ENCODE measurements around the gene DDX3X. TPM values are rescaled to one million over a fixed set of nuclear protein-coding genes. Genes with fewer than 3 reads are reported as not detected.
"Not testable (repeated sequence)": the region's sequence is repeated elsewhere in the genome, so short reads cannot be mapped to it uniquely, and the experiment has no call there.

Gene DDX3X
- total and polyA plus RNA-seq, 2 donors (not counting 1 experiment from before 2014, with no cell fraction given): 130 to 289 TPM

DNA sequence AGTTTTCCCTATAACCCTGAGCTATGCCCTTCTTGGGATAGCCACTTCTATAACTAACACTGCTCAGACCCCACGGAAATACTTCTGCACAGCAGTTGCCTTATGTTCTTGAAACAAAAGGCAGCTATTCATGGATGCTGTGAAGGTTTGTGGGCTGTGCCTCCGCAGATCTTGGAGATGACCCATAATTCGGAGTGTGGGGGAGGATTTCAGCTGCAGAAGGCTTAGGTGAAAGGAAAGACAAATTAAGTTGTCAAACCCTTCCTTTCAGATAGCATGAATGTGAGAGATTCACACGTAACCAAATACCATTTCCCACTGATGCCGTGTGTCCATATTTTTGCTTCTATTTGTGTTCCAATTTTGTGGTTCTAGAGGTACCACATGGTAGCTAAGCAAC is 75.0 kb downstream of the DDX3X start:
- H2AFZ ChIP-seq (ENCODE audit: insufficient read depth, low read depth, low read length, poor library complexity, severe bottlenecking): no peak overlapping the region
- no peaks in the 10 kb centered on the region for H3K9me3 ChIP-seq (ENCODE audit: control extremely low read depth in 1 of 3, control insufficient read depth in 2 of 3, insufficient read depth in 1 of 3, low read length in 2 of 3)
- no peaks in the 10 kb centered on the region for H3K79me2 ChIP-seq (ENCODE audit: control insufficient read depth, insufficient read depth, low read length)
- H3K27me3 Mint-ChIP-seq: no peaks in the 10 kb centered on the region
- ChIA-PET CTCF (no interaction called here), POLR2A (no interaction called here)
- H3K27ac ChIP-seq (ENCODE audit: low read length in 2 of 2): no peak overlapping the region
- intact Hi-C loops (cut with micrococcal nuclease): no loop called here
- no peaks in the 10 kb centered on the region for H3K36me3 ChIP-seq (replicated peaks in 1 of 2; ENCODE audit: control extremely low read depth in 1 of 2, control insufficient read depth in 1 of 2, extremely low read depth in 1 of 2, insufficient read depth in 2 of 2, low read length in 1 of 2)
- DNase-seq (no peak), ATAC-seq (ENCODE audit: low read depth) (no peak)
- H3K9me3 Mint-ChIP-seq (ENCODE audit: insufficient read depth): no peaks in the 10 kb centered on the region
- no peak overlapping the region for H3K9ac ChIP-seq (ENCODE audit: low read length)
- no peaks in the 10 kb centered on the region for H4K20me1 ChIP-seq (ENCODE audit: control insufficient read depth, insufficient read depth, low read length, poor library complexity, severe bottlenecking)
- H3K27me3 ChIP-seq (replicated peaks in 1 of 4; ENCODE audit: control extremely low read depth in 1 of 4, control insufficient read depth in 3 of 4, insufficient read depth in 4 of 4, low read length in 3 of 4): no peaks in the 10 kb centered on the region
- WGBS (ENCODE audit: insufficient coverage): 100% methylated on average over 1 of the region's 5 CpGs
- no peaks in the 10 kb centered on the region for H3K4me1 Mint-ChIP-seq
- H3K27ac Mint-ChIP-seq: no peak overlapping the region
- no peaks in the 10 kb centered on the region for H3K4me1 ChIP-seq (ENCODE audit: control insufficient read depth in 2 of 2, insufficient read depth in 2 of 2, low read length in 2 of 2)
- TF ChIP-seq EZH2 (IDR thresholded peaks at IDR 0.05; ENCODE audit: borderline replicate concordance, insufficient read depth, low read depth, low read length, poor library complexity, severe bottlenecking): no peak
- TF ChIP-seq, protein P1, sequence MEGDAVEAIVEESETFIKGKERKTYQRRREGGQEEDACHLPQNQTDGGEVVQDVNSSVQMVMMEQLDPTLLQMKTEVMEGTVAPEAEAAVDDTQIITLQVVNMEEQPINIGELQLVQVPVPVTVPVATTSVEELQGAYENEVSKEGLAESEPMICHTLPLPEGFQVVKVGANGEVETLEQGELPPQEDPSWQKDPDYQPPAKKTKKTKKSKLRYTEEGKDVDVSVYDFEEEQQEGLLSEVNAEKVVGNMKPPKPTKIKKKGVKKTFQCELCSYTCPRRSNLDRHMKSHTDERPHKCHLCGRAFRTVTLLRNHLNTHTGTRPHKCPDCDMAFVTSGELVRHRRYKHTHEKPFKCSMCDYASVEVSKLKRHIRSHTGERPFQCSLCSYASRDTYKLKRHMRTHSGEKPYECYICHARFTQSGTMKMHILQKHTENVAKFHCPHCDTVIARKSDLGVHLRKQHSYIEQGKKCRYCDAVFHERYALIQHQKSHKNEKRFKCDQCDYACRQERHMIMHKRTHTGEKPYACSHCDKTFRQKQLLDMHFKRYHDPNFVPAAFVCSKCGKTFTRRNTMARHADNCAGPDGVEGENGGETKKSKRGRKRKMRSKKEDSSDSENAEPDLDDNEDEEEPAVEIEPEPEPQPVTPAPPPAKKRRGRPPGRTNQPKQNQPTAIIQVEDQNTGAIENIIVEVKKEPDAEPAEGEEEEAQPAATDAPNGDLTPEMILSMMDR (IDR thresholded peaks at IDR 0.05): no peak
- H3K4me3 ChIP-seq (ENCODE audit: control extremely low read depth in 1 of 5, extremely low read depth in 1 of 5, insufficient read depth in 1 of 5, low read depth in 2 of 5, low read length in 4 of 5): no peak overlapping the region
- no peak overlapping the region for H3K4me2 ChIP-seq (replicated peaks; ENCODE audit: low read depth, low read length, poor library complexity, severe bottlenecking)
- H3K4me3 Mint-ChIP-seq: no peak overlapping the region

DNA sequence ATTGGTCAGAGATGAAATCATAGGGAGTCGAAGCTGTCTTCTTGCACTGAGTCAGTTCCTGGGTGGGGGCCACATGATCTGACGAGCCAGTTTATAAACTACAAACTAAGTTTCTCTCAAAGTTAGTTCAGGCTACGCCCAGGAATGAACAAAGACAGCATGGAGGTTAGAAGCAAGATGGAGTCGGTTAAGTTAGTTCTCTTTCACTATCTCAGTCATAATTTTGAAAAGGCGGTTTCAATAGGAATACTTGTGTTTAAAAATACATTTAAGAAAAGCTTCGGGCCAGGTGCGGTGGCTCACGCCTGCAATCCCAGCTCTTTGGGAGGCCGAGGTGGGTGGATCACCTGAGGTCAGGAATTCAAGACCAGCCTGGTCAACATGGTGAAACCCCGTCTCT is 77.3 kb downstream of the DDX3X start:
- WGBS (ENCODE audit: insufficient coverage): no CpG with 5 or more reads among the region's 10 CpGs
- H3K9ac ChIP-seq (ENCODE audit: low read length); H3K4me1 Mint-ChIP-seq; intact Hi-C loops (cut with micrococcal nuclease); DNase-seq; ATAC-seq (ENCODE audit: low read depth); H3K27ac ChIP-seq (ENCODE audit: low read length in 2 of 2); H4K20me1 ChIP-seq (ENCODE audit: control insufficient read depth, insufficient read depth, low read length, poor library complexity, severe bottlenecking); H3K9me3 ChIP-seq (ENCODE audit: control extremely low read depth in 1 of 3, control insufficient read depth in 2 of 3, insufficient read depth in 1 of 3, low read length in 2 of 3); POLR2A ChIA-PET; H3K79me2 ChIP-seq (ENCODE audit: control insufficient read depth, insufficient read depth, low read length); H3K4me1 ChIP-seq (ENCODE audit: control insufficient read depth in 2 of 2, insufficient read depth in 2 of 2, low read length in 2 of 2); H3K4me3 Mint-ChIP-seq; H3K27me3 Mint-ChIP-seq; H3K4me3 ChIP-seq (ENCODE audit: control extremely low read depth in 1 of 5, extremely low read depth in 1 of 5, insufficient read depth in 1 of 5, low read depth in 2 of 5, low read length in 4 of 5); H3K4me2 ChIP-seq (replicated peaks; ENCODE audit: low read depth, low read length, poor library complexity, severe bottlenecking); H3K9me3 Mint-ChIP-seq (ENCODE audit: insufficient read depth); H3K27ac Mint-ChIP-seq; H3K36me3 ChIP-seq (replicated peaks in 1 of 2; ENCODE audit: control extremely low read depth in 1 of 2, control insufficient read depth in 1 of 2, extremely low read depth in 1 of 2, insufficient read depth in 2 of 2, low read length in 1 of 2); H3K27me3 ChIP-seq (replicated peaks in 1 of 4; ENCODE audit: control extremely low read depth in 1 of 4, control insufficient read depth in 3 of 4, insufficient read depth in 4 of 4, low read length in 3 of 4); H2AFZ ChIP-seq (ENCODE audit: insufficient read depth, low read depth, low read length, poor library complexity, severe bottlenecking): not testable (repeated sequence)
- CTCF ChIA-PET: interaction anchor here (0.7 kb wide), 1 partner anchor 161 kb away, joined by 5 read pairs; no protein-coding TSS in a partner anchor
